Keratinocyte (primary cell): Measurements from ENCODE around the gene UROD. TPM values are rescaled to one million over a fixed set of nuclear protein-coding genes. Genes with fewer than 3 reads are reported as not detected.
"Not testable (repeated sequence)": the region's sequence is repeated elsewhere in the genome, so short reads cannot be mapped to it uniquely, and the experiment has no call there.

Source experiments
- DNase-seq: peaks from one replicate; pipeline ENCODE4 v3.0.0-alpha.2; 2011; ENCODE audit warnings: low read depth, missing footprints, low spot score
- FAIRE-seq: peaks from 2 replicates; lab custom pipeline; 2011; peaks lifted over from hg19 to GRCh38; lab: Jason Lieb, UNC
- H2AFZ ChIP-seq: 2 replicates; pipeline ENCODE4 v1.6.0; 2012; ENCODE audit warnings: low read length, control low read depth, inconsistent platforms; ENCODE audit not compliant: control insufficient read depth
- H3K27ac ChIP-seq: 2 replicates; pipeline ENCODE4 v1.5.1; 2011; ENCODE audit warnings: low read length; ENCODE audit not compliant: control insufficient read depth, insufficient read depth
- H3K27me3 ChIP-seq: 3 replicates; pipeline ENCODE4 v1.6.0; 2011; ENCODE audit warnings: low read length; ENCODE audit not compliant: control insufficient read depth, insufficient read depth; ENCODE audit errors: extremely low read depth
- H3K36me3 ChIP-seq, 2 experiments: 2 replicates in 1 of 2; 3 replicates in 1 of 2; pipeline ENCODE4 v1.5.1; 2011; ENCODE audit warnings: low read length in 2 of 2, mild to moderate bottlenecking in 1 of 2; ENCODE audit not compliant: control insufficient read depth in 2 of 2, insufficient read depth in 2 of 2; ENCODE audit errors: extremely low read depth in 1 of 2
- H3K4me1 ChIP-seq: 3 replicates; pipeline ENCODE4 v1.5.1; 2011; ENCODE audit warnings: low read length; ENCODE audit not compliant: control insufficient read depth, insufficient read depth; ENCODE audit errors: extremely low read depth
- H3K4me2 ChIP-seq: 3 replicates; pipeline ENCODE4 v1.6.0; 2011; ENCODE audit warnings: low read depth, low read length; ENCODE audit not compliant: control insufficient read depth, insufficient read depth; ENCODE audit errors: extremely low read depth
- H3K4me3 ChIP-seq, 3 experiments: fragments of 200-600 bp in 1 of 3; sonication (generic) in 1 of 3; 2 replicates in 2 of 3; 3 replicates in 1 of 3; pipeline ENCODE4 v1.5.1; 2011 to 2016; ENCODE audit warnings: low read length in 3 of 3, mild to moderate bottlenecking in 3 of 3, control low read depth in 2 of 3, inconsistent platforms in 1 of 3, low read depth in 1 of 3, mixed read lengths in 1 of 3, mixed run types in 1 of 3, moderate library complexity in 1 of 3; ENCODE audit not compliant: control insufficient read depth in 2 of 3, insufficient read depth in 2 of 3; ENCODE audit errors: extremely low read depth in 1 of 3
- H3K79me2 ChIP-seq: 2 replicates; pipeline ENCODE4 v1.6.0; 2012; ENCODE audit warnings: low read length; ENCODE audit not compliant: control insufficient read depth, insufficient read depth
- H3K9ac ChIP-seq: 3 replicates; pipeline ENCODE4 v1.6.0; 2011; ENCODE audit warnings: low read length; ENCODE audit not compliant: control insufficient read depth, insufficient read depth; ENCODE audit errors: extremely low read depth
- H3K9me1 ChIP-seq: 3 replicates; pipeline ENCODE4 v1.6.0; 2011; ENCODE audit warnings: low read length; ENCODE audit not compliant: control insufficient read depth, insufficient read depth; ENCODE audit errors: extremely low read depth
- H3K9me3 ChIP-seq: 2 replicates; pipeline ENCODE4 v1.5.1; 2012; ENCODE audit warnings: low read depth, low read length; ENCODE audit not compliant: control insufficient read depth
- H4K20me1 ChIP-seq: 3 replicates; pipeline ENCODE4 v1.6.0; 2011; ENCODE audit warnings: low read length; ENCODE audit not compliant: control insufficient read depth, insufficient read depth; ENCODE audit errors: extremely low read depth
- CTCF ChIP-seq, 3 experiments: IDR thresholded peaks in 1 of 3; conservative IDR thresholded peaks in 1 of 3; optimal IDR thresholded peaks in 1 of 3; 2 replicates in 2 of 3; 3 replicates in 1 of 3; pipeline versions ENCODE3 to v1.5.1; 2011; ENCODE audit warnings: low read length in 3 of 3, mild to moderate bottlenecking in 3 of 3, moderate library complexity in 2 of 3, control low read depth in 1 of 3, inconsistent platforms in 1 of 3; ENCODE audit not compliant: insufficient read depth in 2 of 3; ENCODE audit errors: extremely low read depth in 1 of 3
- EZH2 ChIP-seq: IDR thresholded peaks from one replicate; pipeline ENCODE4 v1.6.1; 2012; ENCODE audit warnings: inconsistent platforms, mild to moderate bottlenecking, low read length, moderate library complexity
- dilution Hi-C: fragments of 300-500 bp; cut with MboI; formaldehyde crosslinking; loops from one replicate; pipeline ENCODE4 v1.7.0; 2020; ENCODE audit warnings: low sequenced_read_pairs; ENCODE audit not compliant: extremely low pct_ligation_motif_present
- polyA plus RNA-seq, 5 experiments: library from polyadenylated mRNA; depleted of rRNA in 3 of 5; stranded (reverse) in 3 of 5; stranded (forward) in 1 of 5; unstranded in 1 of 5; fragments of >200 nt; gene quantifications; 1 replicate in 1 of 5; 2 replicates in 3 of 5; 3 replicates in 1 of 5; pipeline versions ENCODE4 v1.2.1 to v1.2.3, GENCODE V29; 2011 to 2012; ENCODE audit warnings: missing spikeins in 2 of 5, low read depth in 1 of 5, low replicate concordance in 1 of 5

The UROD gene
- polyA plus RNA-seq, 1 donor (not counting 4 experiments of a cell fraction or from before 2014, with no cell fraction given) = 157 TPM

GRCh38 chr1:45057542-45057941 is 45.5 kb downstream of the UROD start:
- Histone ChIP-seq H3K4me2 (no peak overlapping the region), H3K9me3 (no peaks in the 10 kb centered on the region), H3K4me3 (no peak overlapping the region), H3K79me2 (no peaks in the 10 kb centered on the region), H2AFZ (no peak overlapping the region), H4K20me1 (no peaks in the 10 kb centered on the region), H3K4me1 (no peaks in the 10 kb centered on the region), H3K9ac (no peak overlapping the region), H3K36me3 (no peaks in the 10 kb centered on the region), H3K27ac (no peak overlapping the region), H3K9me1 (no peaks in the 10 kb centered on the region), H3K27me3 (no peaks in the 10 kb centered on the region)
- FAIRE-seq (no peak), DNase-seq (no peak)
- TF ChIP-seq EZH2 (no peak), CTCF (optimal IDR thresholded peaks at IDR 0.05 in 1 of 3, IDR thresholded peaks at IDR 0.05 in 1 of 3, conservative IDR thresholded peaks at IDR 0.05 in 1 of 3; ENCODE audit: extremely low read depth in 1 of 3, insufficient read depth in 2 of 3, low read length in 3 of 3) (no peak)
- dilution Hi-C loops = no loop called here

GRCh38 chr1:45059829-45060228 is 47.8 kb downstream of the UROD start:
- no peak overlapping the region for H3K4me2 ChIP-seq
- no peaks in the 10 kb centered on the region for H3K36me3 ChIP-seq
- dilution Hi-C loops = no loop called here
- H2AFZ ChIP-seq = no peak overlapping the region
- FAIRE-seq (no peak), DNase-seq (no peak)
- no peak overlapping the region for H3K4me3 ChIP-seq
- H3K27ac ChIP-seq = no peak overlapping the region
- no peaks in the 10 kb centered on the region for H4K20me1 ChIP-seq
- no peaks in the 10 kb centered on the region for H3K79me2 ChIP-seq
- no peaks in the 10 kb centered on the region for H3K4me1 ChIP-seq
- no peaks in the 10 kb centered on the region for H3K9me3 ChIP-seq
- no peak overlapping the region for H3K9ac ChIP-seq
- no peaks in the 10 kb centered on the region for H3K9me1 ChIP-seq
- TF ChIP-seq CTCF (optimal IDR thresholded peaks at IDR 0.05 in 1 of 3, IDR thresholded peaks at IDR 0.05 in 1 of 3, conservative IDR thresholded peaks at IDR 0.05 in 1 of 3; ENCODE audit: extremely low read depth in 1 of 3, insufficient read depth in 2 of 3, low read length in 3 of 3) = no peak
- no peak for TF ChIP-seq EZH2
- H3K27me3 ChIP-seq = no peaks in the 10 kb centered on the region

- H3K4me1 ChIP-seq, FAIRE-seq, H3K79me2 ChIP-seq, H3K9me3 ChIP-seq, H3K9ac ChIP-seq, H3K4me3 ChIP-seq, H4K20me1 ChIP-seq, dilution Hi-C loops, H3K4me2 ChIP-seq, DNase-seq, H2AFZ ChIP-seq, H3K27me3 ChIP-seq, H3K27ac ChIP-seq, H3K36me3 ChIP-seq, H3K9me1 ChIP-seq: not testable (repeated sequence)
Measured at GRCh38 chr1:45062463-45062862, 50.4 kb downstream of the UROD start.
